Right kidney (tissue), 1 donor: ENCODE measurements around the gene MASP1.
"Not testable (repeated sequence)": the region's sequence is repeated elsewhere in the genome, so short reads cannot be mapped to it uniquely, and the experiment has no call there.

Experiments used
- DNase-seq: peaks from one replicate; pipeline ENCODE4 v3.0.0-alpha.2; 2016

Gene MASP1

GRCh38 chr3:187222801-187223200, 68.7 kb downstream of the MASP1 start:
- DNase-seq, result no peak

DNA sequence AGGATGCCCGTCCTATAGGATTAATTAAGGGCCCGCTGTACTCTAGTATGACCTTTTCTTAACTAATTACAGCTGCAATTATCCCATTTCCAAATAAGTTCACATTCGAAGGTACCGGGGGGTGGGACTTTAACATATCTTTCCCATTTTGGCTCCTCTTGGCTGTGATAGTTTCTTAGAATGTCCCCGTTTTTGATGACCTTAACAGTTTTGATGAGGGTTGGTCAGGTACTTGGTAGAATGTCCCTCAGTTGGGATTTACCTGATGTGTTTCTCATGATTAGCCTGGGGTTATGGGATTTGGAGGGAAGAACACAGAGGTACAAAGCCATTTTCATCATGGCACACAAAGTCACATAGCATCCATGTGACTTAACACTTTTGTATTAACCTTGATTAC, 76.1 kb downstream of the MASP1 start:
- DNase-seq, result no peak

- no peak for DNase-seq
These were observed 77.9 kb downstream of the MASP1 start for GRCh38 chr3:187213616-187214015.

DNA sequence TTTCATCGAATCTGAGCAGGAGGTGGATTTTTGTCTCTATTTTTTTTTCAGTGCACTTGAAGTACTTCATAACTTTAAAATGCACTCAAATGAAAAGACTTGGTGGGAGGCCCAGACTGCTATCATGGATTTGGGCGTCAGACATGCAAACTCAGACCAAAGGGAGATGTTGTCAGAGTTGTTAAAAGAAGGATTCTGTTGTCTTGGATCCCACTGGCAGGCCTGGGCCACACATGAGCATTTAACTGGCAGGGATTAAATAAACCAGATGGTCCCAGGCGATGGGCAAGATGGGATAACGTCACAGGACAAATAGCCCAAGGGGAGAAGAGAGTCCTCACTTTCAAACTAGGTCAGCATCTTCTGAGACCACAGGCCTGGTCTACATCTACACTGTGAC, 78.8 kb downstream of the MASP1 start:
- no peak for DNase-seq

DNA sequence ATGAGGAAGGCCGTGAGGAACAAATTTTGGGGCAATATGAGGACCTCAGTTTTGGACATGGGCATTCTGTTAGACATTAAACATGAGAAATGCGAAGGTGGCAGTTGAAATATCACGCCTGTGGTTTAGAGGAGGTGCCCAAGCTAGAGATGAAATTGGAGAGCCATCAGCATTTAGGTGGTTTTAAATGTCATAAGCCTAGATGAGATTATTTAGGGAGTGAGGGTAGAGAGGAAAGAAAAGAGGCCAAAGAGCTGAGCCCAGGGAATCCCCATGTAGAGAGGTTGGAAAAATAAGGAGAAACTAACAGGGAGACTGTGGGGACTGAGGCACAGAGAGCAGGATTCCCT, 79.4 kb downstream of the MASP1 start:
- no peak for DNase-seq

GRCh38 chr3:187211532-187212195, 79.9 kb downstream of the MASP1 start:
- DNase-seq, result no peak

- DNase-seq, result no peak
These were observed 80.8 kb downstream of the MASP1 start for GRCh38 chr3:187210545-187211327.

- no peak for DNase-seq
These were observed 81.4 kb downstream of the MASP1 start for GRCh38 chr3:187210091-187210490.

- no peak for DNase-seq
These were observed 82.0 kb downstream of the MASP1 start for GRCh38 chr3:187209491-187209890.

GRCh38 chr3:187208159-187208558, 83.4 kb downstream of the MASP1 start:
- no peak for DNase-seq

- DNase-seq, result no peak
These were observed 83.9 kb downstream of the MASP1 start for GRCh38 chr3:187207624-187208023.

- no peak for DNase-seq
These were observed 84.5 kb downstream of the MASP1 start for GRCh38 chr3:187207062-187207461.

- no peak for DNase-seq
These were observed 85.9 kb downstream of the MASP1 start for GRCh38 chr3:187205683-187206082.

DNA sequence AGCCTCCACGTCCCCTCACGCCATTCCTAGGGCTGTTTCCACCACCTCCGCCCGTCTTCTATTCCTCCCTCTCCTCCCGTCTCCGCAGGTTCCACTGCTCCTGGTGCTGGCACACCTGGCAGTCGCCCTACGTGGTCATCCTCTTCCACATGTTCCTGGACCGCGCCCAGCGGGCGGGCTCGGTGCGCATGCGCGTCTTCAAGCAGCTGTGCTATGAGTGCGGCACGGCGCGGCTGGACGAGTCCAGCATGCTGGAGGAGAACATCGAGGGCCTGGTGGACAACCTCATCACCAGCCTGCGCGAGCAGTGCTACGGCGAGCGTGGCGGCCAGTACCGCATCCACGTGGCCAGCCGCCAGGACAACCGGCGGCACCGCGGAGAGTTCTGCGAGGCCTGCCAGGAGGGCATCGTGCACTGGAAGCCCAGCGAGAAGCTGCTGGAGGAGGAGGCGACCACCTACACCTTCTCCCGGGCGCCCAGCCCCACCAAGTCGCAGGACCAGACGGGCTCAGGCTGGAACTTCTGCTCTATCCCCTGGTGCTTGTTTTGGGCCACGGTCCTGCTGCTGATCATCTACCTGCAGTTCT, 92.0 kb downstream of the MASP1 start:
- not testable (repeated sequence) for DNase-seq

DNA sequence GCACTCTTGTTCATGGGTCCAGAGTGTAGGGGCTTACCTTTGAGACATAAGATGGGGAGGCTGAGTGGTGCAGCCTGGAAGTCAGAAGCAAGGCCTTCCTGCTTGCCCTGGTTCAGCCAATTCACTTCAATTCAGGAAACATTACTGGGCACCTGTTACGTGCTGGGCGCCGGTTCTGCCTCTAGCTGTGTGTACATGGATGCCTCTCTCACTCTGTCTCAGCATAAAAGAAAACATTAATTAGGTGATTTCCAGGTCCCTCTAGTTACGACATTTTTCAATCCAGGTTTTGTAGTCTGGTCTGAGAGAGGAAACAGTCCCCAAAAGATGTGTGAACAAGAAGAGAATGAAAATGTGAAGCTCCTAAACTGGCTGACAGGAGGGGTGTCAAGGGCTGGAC, 93.0 kb downstream of the MASP1 start:
- DNase-seq, result no peak

GRCh38 chr3:187197335-187197649, 94.2 kb downstream of the MASP1 start, which contains the start of gene RTP1:
TSS of gene RTP1 (plus strand) at chr3:187197486. CDS start at chr3:187197516, 30 bp downstream.
- no peak for DNase-seq

GRCh38 chr3:187196573-187197334, 94.8 kb downstream of the MASP1 start:
- DNase-seq, result no peak

DNA sequence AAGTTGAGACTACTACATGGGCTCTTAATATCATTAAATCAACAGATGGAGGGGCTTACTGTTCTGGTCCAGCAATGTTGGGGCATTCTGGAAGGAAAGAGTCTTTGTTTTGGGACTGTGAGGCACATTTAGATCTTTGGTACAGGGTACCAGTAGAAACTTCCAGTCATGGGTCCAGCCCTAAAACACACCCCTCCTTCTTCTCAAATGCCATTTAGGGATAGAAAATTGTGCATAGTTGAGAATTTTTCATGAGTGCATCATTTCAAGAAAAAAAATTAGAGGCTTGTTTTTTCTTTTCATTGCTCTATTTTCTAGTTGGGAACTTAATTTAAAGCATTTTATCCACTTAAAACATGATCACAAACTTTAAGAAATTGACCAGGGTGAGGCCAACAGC, 98.4 kb downstream of the MASP1 start:
- no peak for DNase-seq

DNA sequence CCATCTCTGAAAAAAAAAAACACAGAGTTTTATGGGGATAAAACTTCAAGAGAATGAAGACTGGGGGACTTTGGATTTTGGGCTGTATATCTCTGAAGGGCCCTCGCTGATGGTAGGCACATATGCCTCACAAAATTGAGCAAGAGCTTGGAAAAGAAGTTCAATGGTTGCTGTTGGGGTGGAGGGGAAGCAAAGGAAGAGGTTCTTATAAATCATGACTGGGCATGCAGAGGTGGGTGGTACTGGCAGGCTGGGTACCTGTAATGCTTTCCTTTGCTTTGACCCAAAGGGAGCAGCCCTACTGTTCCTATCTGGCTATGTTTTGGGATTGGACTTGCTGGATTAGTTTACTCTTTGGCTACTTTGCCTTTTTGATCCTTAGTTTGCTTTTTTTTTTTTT, 100.3 kb downstream of the MASP1 start:
- DNase-seq, result no peak

DNA sequence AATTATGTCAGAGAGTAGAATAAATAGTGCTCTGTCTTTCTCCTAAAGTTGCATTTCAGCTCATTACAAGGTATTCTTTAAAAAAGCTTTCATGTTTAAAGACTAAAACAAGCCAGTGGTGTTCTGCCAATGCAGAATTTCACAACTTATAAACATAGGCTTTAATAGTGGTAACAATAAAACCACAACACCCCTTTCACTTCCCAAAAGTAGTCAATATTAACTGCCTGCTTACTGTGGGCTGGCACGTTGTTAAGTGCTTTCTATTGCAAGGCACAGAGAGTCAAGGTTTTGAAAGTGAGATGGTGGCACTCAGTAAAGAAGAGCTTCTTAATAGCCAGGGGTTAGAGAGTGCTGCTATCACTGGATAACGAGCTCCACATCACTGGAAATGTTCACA, 102.6 kb downstream of the MASP1 start:
- no peak for DNase-seq

DNA sequence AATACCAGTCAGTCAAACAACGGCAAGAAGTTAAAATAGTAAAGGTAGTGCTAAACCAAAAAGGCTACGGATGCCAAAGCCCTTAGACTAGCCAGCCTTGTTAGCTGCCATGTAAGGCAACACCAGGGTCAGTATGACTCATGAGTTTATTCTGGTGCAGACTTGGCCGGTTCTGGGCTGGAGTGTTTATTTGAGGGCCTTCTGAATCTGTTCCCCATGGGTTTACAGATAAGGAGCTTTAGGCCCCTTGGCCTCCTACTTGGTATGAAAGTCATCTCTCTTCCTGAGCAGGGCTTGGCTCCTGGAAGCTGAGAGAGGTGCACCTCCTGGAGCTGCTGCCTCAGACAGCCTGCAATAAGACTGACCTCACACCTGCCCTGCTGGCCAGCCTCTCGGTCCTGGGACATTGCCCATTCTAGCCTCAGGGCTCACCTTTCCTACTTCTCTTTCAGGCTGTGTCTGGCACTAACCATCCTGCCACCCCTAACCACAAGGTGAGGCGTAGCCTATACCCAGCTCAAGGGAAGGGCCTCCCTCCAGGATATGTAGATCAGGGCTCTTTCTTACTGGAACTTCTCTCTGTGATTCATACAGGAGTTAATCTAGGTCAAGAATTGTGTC, 104.6 kb downstream of the MASP1 start:
- no peak for DNase-seq

DNA sequence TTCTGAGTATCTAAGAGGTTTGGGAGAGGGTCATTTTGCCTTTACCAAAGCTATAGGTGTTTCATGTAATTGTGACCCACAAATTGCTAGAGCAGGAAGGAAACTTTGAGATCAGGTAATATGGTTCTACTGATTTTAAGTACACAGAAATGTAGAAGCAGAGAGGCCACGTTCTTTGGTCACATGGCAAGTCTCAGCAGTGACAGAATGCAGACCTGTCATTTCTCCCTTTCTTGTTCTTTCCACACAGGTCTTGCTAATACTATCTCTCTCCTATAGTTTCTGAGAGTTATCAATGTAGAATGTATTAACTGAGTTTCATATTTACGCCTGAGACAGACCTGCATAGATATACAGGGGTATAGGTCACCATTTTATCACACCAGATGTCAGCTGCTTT, 105.2 kb downstream of the MASP1 start:
- DNase-seq, result no peak

- no peak for DNase-seq
These were observed 105.8 kb downstream of the MASP1 start for GRCh38 chr3:187185759-187186158.
